Fibroblast of peridontal ligament (primary cell): ENCODE results near the gene KRTAP22-1.

ENCODE experiments used
- DNase-seq: peaks from one replicate; pipeline ENCODE4 v3.0.0-alpha.2; 2010; ENCODE audit errors: extremely low read depth

The KRTAP22-1 gene

GRCh38 chr21:30625449-30626165 is 24.7 kb downstream of the KRTAP22-1 start:
- no peak for DNase-seq

- DNase-seq, result no peak
Measured at GRCh38 chr21:30628109-30628508, 27.2 kb downstream of the KRTAP22-1 start.

- DNase-seq, result no peak
Measured at GRCh38 chr21:30629200-30629599, 28.3 kb downstream of the KRTAP22-1 start.

DNA sequence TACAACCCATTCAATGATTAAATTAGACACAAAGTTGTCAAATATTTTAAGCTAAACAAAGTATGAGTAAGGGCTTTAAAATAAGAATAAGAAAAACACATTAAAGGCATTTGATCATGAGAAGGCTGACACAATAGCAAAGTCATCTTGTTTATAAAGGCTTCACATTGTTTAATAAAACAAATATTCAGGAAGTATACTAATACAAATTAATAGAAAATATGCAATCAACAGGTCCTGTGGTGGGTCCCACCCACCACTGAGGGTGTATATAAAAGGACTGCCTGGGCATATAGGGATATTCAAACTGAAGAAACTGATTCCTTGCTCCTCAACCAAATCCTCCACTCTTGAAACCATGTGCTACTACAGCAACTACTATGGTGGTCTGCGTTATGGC is 34.0 kb downstream of the KRTAP22-1 start, which contains the start of gene KRTAP20-2:
KRTAP20-2 (plus strand) TSS at position 301 of the 400 bp plus-strand sequence; CDS start at position 359, 58 bp downstream.
- DNase-seq, result no peak

DNA sequence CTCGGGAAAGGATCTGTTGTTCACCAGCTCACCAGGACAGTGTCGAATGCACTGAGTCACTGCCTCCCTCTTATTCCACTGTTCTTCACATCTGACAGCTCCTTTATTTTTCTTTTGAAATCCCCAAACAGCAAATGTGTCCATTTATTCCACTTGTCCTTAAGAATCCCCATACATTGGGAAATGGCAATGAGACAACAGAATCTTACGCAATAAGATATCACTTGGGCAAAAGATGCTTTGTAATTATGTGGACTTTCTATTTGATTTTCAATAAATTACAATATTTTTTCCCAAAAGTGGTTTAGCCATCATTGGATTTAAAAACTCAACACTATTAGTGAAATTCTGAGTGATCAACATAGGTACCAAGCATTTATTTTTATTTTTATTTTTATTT is 37.8 kb downstream of the KRTAP22-1 start:
- DNase-seq, result no peak

- DNase-seq, result no peak
Measured at GRCh38 chr21:30642564-30642963, 41.7 kb downstream of the KRTAP22-1 start, which contains the start of gene KRTAP20-3. KRTAP20-3 (plus strand) TSS chr21:30642864.

DNA sequence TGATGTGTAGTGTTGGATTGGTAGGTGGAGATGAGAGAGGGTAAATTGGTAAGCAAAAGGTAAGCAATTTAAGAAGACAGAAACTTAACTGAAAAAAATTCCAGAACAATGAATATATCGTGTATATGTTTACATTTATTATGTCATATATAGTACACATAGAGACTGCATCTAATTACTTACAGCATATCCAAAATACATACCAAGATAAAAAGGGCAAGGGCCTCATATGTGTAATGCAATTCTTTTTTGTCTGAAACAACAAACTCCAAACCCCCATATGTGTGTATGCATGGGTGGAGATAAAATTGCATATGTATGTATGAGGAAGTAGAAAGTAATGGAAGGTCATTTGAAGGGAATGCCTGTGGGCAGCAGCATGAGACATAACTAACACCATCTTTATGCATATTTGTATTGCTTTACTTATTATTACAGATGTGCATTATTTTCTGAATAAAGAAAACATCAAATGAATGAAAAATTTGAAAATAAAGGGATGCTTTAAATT is 46.1 kb downstream of the KRTAP22-1 start:
- no peak for DNase-seq
